ENCODE results near the gene GALNT11. TPM values are rescaled to one million over a fixed set of nuclear protein-coding genes. Genes with fewer than 3 reads are reported as not detected.

The GALNT11 gene
- 35.1 and 45.3 TPM in 2 replicates for total RNA-seq

GRCh38 chr7:152025077-152025936 lies at the start of gene GALNT11:
Gene GALNT11 (plus strand): TSS chr7:152025674. CDS start chr7:152094228, 68,554 bp downstream.
- peak; percentile 83 for DNase-seq (ENCODE audit: low read depth)
- TF ChIP-seq CTCF (IDR thresholded peaks at IDR 0.05; ENCODE audit: insufficient read depth, low read depth, low read length) = peak; percentile 31
- peak within 1 kb of the TSS; percentile 85 for H3K4me3 ChIP-seq (ENCODE audit: low read depth, low read length)

- TF ChIP-seq CTCF (IDR thresholded peaks at IDR 0.05; ENCODE audit: insufficient read depth, low read depth, low read length) = no peak
- no peak for DNase-seq (ENCODE audit: low read depth)
- H3K4me3 ChIP-seq (ENCODE audit: low read depth, low read length) = no peak overlapping the region
These were observed 46.9 kb upstream of the GALNT11 start for GRCh38 chr7:151978616-151979015.

GRCh38 chr7:151981223-151981622 lies 44.3 kb upstream of the GALNT11 start:
- no peak for TF ChIP-seq CTCF (IDR thresholded peaks at IDR 0.05; ENCODE audit: insufficient read depth, low read depth, low read length)
- no peak overlapping the region for H3K4me3 ChIP-seq (ENCODE audit: low read depth, low read length)
- DNase-seq (ENCODE audit: low read depth) = no peak

- no peak for TF ChIP-seq CTCF (IDR thresholded peaks at IDR 0.05; ENCODE audit: insufficient read depth, low read depth, low read length)
- H3K4me3 ChIP-seq (ENCODE audit: low read depth, low read length) = no peak overlapping the region
- DNase-seq (ENCODE audit: low read depth) = no peak
These were observed 42.7 kb upstream of the GALNT11 start for GRCh38 chr7:151982806-151983205.

GRCh38 chr7:151984612-151985011 lies 40.9 kb upstream of the GALNT11 start:
- no peak for DNase-seq (ENCODE audit: low read depth)
- no peak overlapping the region for H3K4me3 ChIP-seq (ENCODE audit: low read depth, low read length)
- no peak for TF ChIP-seq CTCF (IDR thresholded peaks at IDR 0.05; ENCODE audit: insufficient read depth, low read depth, low read length)

- no peak for DNase-seq (ENCODE audit: low read depth)
- TF ChIP-seq CTCF (IDR thresholded peaks at IDR 0.05; ENCODE audit: insufficient read depth, low read depth, low read length) = no peak
These were observed 37.5 kb upstream of the GALNT11 start for GRCh38 chr7:151987748-151988529.

More at GRCh38 chr7:151987748-151988529, 37.5 kb upstream of the GALNT11 start:
- no peak overlapping the region for H3K4me3 ChIP-seq (ENCODE audit: low read depth, low read length)

Data from fibroblast of villous mesenchyme (primary cell).